ENCODE data around the gene ADAMTS1.

ADAMTS1 gene

DNA sequence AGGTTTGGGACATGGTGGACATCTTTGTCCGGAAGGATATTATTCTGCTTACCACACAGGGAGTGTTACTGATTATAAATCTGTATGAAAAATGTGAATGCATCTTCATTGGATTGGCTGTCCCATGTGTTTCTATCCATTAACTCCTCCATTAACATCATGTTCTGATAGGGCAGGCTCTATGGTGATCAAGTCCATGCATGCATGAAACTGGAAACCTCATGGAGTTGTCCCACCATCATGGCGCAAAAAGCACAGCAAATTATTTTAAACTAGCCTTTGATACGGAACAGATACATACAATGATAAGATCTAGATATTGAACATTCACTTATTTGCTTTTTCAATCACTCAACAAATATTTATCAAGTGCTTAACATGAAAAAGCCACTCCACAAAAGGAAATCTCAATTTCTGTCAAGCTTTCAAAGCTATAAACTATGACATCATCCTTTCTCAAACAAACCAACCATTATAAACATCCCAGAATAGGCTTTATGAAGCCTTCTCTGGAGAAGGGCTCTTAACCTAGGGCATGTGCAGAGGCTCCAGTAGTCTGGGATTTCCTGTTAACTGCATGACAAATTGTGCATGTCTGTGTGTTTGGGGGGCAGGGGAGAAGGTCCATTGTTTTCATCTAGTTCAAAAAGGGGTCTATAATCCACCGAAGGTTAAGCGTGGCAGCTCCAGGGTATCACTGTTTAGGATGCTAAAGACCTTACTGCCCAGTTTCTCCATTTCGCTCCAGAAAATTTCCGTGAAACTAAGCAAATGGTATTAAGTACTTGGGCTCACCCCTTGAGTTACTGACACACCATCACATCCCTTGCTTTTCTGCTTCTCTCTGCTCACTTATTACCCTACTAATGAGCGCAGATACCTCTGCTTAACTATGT lies 46.1 kb downstream of the ADAMTS1 start (continued):
- TF ChIP-seq, protein P1, sequence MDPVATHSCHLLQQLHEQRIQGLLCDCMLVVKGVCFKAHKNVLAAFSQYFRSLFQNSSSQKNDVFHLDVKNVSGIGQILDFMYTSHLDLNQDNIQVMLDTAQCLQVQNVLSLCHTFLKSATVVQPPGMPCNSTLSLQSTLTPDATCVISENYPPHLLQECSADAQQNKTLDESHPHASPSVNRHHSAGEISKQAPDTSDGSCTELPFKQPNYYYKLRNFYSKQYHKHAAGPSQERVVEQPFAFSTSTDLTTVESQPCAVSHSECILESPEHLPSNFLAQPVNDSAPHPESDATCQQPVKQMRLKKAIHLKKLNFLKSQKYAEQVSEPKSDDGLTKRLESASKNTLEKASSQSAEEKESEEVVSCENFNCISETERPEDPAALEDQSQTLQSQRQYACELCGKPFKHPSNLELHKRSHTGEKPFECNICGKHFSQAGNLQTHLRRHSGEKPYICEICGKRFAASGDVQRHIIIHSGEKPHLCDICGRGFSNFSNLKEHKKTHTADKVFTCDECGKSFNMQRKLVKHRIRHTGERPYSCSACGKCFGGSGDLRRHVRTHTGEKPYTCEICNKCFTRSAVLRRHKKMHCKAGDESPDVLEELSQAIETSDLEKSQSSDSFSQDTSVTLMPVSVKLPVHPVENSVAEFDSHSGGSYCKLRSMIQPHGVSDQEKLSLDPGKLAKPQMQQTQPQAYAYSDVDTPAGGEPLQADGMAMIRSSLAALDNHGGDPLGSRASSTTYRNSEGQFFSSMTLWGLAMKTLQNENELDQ (tag by site-specific recombination; IDR thresholded peaks at IDR 0.05; ENCODE audit: low read depth), result no peak
- TF ChIP-seq ZNF501 (tag by site-specific recombination; IDR thresholded peaks at IDR 0.05) (no peak), MZF1 (tag by site-specific recombination; IDR thresholded peaks at IDR 0.05; ENCODE audit: borderline replicate concordance) (peak; percentile 69), ZNF211 (tag by site-specific recombination; IDR thresholded peaks at IDR 0.05; ENCODE audit: low read depth) (0 out of 2 replicates have a peak, but pooled peaks have one; percentile 14), OVOL3 (tag by site-specific recombination; IDR thresholded peaks at IDR 0.05) (no peak), BCL11B (tag by site-specific recombination; IDR thresholded peaks at IDR 0.05; ENCODE audit: low read depth) (no peak; the same call in 1 of the 2 replicates), KLF7 (tag by site-specific recombination; IDR thresholded peaks at IDR 0.05; ENCODE audit: borderline replicate concordance) (no peak), ZNF341 (tag by site-specific recombination; IDR thresholded peaks at IDR 0.05; ENCODE audit: low read depth) (no peak), ZNF10 (tag by site-specific recombination; IDR thresholded peaks at IDR 0.05) (0 out of 2 replicates have a peak, but pooled peaks have one; percentile 40), ZNF600 (tag by site-specific recombination; IDR thresholded peaks at IDR 0.05) (no peak), ZNF311 (tag by site-specific recombination; IDR thresholded peaks at IDR 0.05; ENCODE audit: borderline replicate concordance) (no peak), ZNF221 (tag by site-specific recombination; IDR thresholded peaks at IDR 0.05; ENCODE audit: borderline replicate concordance) (no peak; the same call in 1 of the 2 replicates), ZNF394 (tag by site-specific recombination; IDR thresholded peaks at IDR 0.05; ENCODE audit: borderline replicate concordance) (peak; percentile 72), ZNF404 (tag by site-specific recombination; IDR thresholded peaks at IDR 0.05) (no peak), ZIC2 (tag by site-specific recombination; IDR thresholded peaks at IDR 0.05) (no peak), ZNF621 (tag by site-specific recombination; IDR thresholded peaks at IDR 0.05) (no peak), ZNF571 (tag by site-specific recombination; IDR thresholded peaks at IDR 0.05) (no peak), ZNF19 (tag by site-specific recombination; IDR thresholded peaks at IDR 0.05; ENCODE audit: low read depth) (no peak), EGR2 (tag by site-specific recombination; IDR thresholded peaks at IDR 0.05; ENCODE audit: low read depth) (no peak), ZNF184 (tag by site-specific recombination; IDR thresholded peaks at IDR 0.05) (peak; percentile 88), ZFP41 (tag by site-specific recombination; IDR thresholded peaks at IDR 0.05; ENCODE audit: borderline replicate concordance) (no peak), ZFP3 (tag by site-specific recombination; IDR thresholded peaks at IDR 0.05; ENCODE audit: low read depth) (no peak), ZXDB (tag by site-specific recombination; IDR thresholded peaks at IDR 0.05) (peak; percentile 82), ZNF521 (tag by site-specific recombination; IDR thresholded peaks at IDR 0.05) (no peak), ZNF610 (tag by site-specific recombination; IDR thresholded peaks at IDR 0.05; ENCODE audit: borderline replicate concordance) (no peak), YY1 (tag by site-specific recombination; IDR thresholded peaks at IDR 0.05) (no peak), PRDM1 (tag by site-specific recombination; IDR thresholded peaks at IDR 0.05) (no peak), ZNF37A (tag by site-specific recombination; IDR thresholded peaks at IDR 0.05) (peak; percentile 67), ZNF138 (tag by site-specific recombination; IDR thresholded peaks at IDR 0.05; ENCODE audit: borderline replicate concordance) (no peak), ZNF302 (tag by site-specific recombination; IDR thresholded peaks at IDR 0.05; ENCODE audit: low read depth) (no peak), GLIS1 (tag by site-specific recombination; IDR thresholded peaks at IDR 0.05) (no peak)
- TF ChIP-seq, protein P2, sequence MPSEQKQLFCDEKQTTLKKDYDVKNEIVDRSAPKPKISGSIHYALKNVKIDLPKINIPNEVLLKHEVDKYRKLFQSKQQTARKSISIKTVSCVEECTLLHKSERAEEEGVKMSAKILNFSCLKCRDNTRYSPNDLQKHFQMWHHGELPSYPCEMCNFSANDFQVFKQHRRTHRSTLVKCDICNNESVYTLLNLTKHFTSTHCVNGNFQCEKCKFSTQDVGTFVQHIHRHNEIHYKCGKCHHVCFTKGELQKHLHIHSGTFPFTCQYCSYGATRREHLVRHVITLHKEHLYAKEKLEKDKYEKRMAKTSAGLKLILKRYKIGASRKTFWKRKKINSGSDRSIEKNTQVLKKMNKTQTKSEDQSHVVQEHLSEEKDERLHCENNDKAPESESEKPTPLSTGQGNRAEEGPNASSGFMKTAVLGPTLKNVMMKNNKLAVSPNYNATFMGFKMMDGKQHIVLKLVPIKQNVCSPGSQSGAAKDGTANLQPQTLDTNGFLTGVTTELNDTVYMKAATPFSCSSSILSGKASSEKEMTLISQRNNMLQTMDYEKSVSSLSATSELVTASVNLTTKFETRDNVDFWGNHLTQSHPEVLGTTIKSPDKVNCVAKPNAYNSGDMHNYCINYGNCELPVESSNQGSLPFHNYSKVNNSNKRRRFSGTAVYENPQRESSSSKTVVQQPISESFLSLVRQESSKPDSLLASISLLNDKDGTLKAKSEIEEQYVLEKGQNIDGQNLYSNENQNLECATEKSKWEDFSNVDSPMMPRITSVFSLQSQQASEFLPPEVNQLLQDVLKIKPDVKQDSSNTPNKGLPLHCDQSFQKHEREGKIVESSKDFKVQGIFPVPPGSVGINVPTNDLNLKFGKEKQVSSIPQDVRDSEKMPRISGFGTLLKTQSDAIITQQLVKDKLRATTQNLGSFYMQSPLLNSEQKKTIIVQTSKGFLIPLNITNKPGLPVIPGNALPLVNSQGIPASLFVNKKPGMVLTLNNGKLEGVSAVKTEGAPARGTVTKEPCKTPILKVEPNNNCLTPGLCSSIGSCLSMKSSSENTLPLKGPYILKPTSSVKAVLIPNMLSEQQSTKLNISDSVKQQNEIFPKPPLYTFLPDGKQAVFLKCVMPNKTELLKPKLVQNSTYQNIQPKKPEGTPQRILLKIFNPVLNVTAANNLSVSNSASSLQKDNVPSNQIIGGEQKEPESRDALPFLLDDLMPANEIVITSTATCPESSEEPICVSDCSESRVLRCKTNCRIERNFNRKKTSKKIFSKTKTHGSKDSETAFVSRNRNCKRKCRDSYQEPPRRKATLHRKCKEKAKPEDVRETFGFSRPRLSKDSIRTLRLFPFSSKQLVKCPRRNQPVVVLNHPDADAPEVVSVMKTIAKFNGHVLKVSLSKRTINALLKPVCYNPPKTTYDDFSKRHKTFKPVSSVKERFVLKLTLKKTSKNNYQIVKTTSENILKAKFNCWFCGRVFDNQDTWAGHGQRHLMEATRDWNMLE (tag by site-specific recombination; conservative IDR thresholded peaks at IDR 0.05; ENCODE audit: low read depth), result peak; percentile 57
- TF ChIP-seq, protein P3, sequence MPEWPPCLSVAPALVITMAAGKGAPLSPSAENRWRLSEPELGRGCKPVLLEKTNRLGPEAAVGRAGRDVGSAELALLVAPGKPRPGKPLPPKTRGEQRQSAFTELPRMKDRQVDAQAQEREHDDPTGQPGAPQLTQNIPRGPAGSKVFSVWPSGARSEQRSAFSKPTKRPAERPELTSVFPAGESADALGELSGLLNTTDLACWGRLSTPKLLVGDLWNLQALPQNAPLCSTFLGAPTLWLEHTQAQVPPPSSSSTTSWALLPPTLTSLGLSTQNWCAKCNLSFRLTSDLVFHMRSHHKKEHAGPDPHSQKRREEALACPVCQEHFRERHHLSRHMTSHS (tag by site-specific recombination; IDR thresholded peaks at IDR 0.05), result no peak

All from HEK293 (cell line).